ENCODE results near the gene TCF25. TPM values are rescaled to one million over a fixed set of nuclear protein-coding genes. Genes with fewer than 3 reads are reported as not detected.

Gene TCF25
- total and polyA plus RNA-seq, 10 donors: 113 to 412 (median 251) TPM

DNA sequence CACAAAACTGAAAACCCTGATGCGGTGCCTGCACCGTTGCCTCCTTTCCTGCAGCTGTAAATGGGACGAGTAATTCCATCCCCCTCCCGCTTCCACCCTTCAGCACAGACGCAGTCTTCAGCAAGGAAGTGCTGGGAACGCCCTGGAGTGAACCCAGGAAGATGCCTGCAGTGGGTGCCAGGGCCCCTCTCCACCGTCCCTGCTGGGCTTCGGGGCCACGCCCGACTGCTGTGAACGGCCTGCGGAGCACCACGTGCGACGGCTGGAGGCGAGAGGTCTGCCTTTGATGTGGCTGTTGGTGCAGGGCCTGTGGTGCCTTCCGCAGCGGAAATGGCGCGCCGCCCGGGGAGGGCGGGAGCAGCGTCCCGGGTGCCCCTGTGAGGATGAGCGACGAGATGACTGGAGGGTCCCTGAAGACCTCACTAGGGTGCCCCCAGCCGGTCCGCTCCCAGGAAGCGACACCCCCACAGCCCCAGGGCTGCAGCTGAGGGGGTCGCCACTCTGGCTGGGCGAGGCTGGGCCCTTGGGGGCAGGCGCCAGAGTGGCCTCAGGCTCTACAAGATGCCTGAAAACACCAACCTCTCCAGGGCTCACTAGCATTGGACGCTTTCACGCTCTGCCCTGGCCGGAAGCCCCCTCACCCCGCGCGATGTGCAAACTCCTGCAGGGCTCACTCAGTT, 44.5 kb downstream of the TCF25 start:
- no peaks in the 10 kb centered on the region for H3K9me3 ChIP-seq
- H3K27me3 ChIP-seq (replicated peaks in 1 of 7): peaks cover 0 to 58% (median 42%) of the 10 kb centered on the region in 7 donors
- TF ChIP-seq POLR2A (IDR thresholded peaks at IDR 0.05): no peak
- no peak for TF ChIP-seq CTCF (IDR thresholded peaks at IDR 0.05 in 8 of 11, conservative IDR thresholded peaks at IDR 0.05 in 3 of 11)
- TF ChIP-seq POLR2AphosphoS5 (IDR thresholded peaks at IDR 0.05): peak; percentile 90 to 92 (median 91)
- peak overlapping the region in 6 of 8 donors; percentile 19 to 69 (median 50) for H3K27ac ChIP-seq
- peak overlapping the region; percentile 9 to 64 (median 34) for H3K4me3 ChIP-seq
- H3K4me1 ChIP-seq: peaks cover 29 to 61% (median 52%) of the 10 kb centered on the region in 6 donors
- DNase-seq: peak; percentile 94
- intact Hi-C loops (cut with DNase I; ENCODE audit: low total_unique reads): no loop called here
- 0 to 1% (median 1%) methylated on average over 9 to 39 of the region's 39 CpGs for WGBS, 5 donors
- peaks cover 0 to 8% (median 0%) of the 10 kb centered on the region in 6 donors for H3K36me3 ChIP-seq

GRCh38 chr16:89918453-89919347, 45.3 kb downstream of the TCF25 start, which contains the start of gene MC1R:
MC1R (plus strand) TSS chr16:89918862; CDS start chr16:89919259, 397 bp downstream.
- peak within 1 kb of the TSS; percentile 9 to 64 (median 34) for H3K4me3 ChIP-seq
- WGBS, 5 donors: 6 to 9% (median 8%) methylated on average over 17 to 23 of the region's 23 CpGs
- no peaks in the 10 kb centered on the region for H3K9me3 ChIP-seq
- H3K36me3 ChIP-seq: peaks cover 0 to under 1% (median 0%) of the 10 kb centered on the region in 6 donors
- peak within 1 kb of the TSS in 6 of 8 donors; percentile 19 to 69 (median 50) for H3K27ac ChIP-seq
- no peak for DNase-seq
- TF ChIP-seq POLR2A (IDR thresholded peaks at IDR 0.05): no peak
- TF ChIP-seq CTCF (IDR thresholded peaks at IDR 0.05 in 8 of 11, conservative IDR thresholded peaks at IDR 0.05 in 3 of 11): peak in 7 of 11 experiments; percentile 32 to 64 (median 43)
- peak in 1 of 3 donors; percentile 21 for TF ChIP-seq POLR2AphosphoS5 (IDR thresholded peaks at IDR 0.05)
- H3K27me3 ChIP-seq (replicated peaks in 1 of 7): peaks cover 0 to 66% (median 50%) of the 10 kb centered on the region in 7 donors
- intact Hi-C loops (cut with DNase I; ENCODE audit: low total_unique reads): no loop called here
- H3K4me1 ChIP-seq: peaks cover 33 to 69% (median 59%) of the 10 kb centered on the region in 6 donors

DNA sequence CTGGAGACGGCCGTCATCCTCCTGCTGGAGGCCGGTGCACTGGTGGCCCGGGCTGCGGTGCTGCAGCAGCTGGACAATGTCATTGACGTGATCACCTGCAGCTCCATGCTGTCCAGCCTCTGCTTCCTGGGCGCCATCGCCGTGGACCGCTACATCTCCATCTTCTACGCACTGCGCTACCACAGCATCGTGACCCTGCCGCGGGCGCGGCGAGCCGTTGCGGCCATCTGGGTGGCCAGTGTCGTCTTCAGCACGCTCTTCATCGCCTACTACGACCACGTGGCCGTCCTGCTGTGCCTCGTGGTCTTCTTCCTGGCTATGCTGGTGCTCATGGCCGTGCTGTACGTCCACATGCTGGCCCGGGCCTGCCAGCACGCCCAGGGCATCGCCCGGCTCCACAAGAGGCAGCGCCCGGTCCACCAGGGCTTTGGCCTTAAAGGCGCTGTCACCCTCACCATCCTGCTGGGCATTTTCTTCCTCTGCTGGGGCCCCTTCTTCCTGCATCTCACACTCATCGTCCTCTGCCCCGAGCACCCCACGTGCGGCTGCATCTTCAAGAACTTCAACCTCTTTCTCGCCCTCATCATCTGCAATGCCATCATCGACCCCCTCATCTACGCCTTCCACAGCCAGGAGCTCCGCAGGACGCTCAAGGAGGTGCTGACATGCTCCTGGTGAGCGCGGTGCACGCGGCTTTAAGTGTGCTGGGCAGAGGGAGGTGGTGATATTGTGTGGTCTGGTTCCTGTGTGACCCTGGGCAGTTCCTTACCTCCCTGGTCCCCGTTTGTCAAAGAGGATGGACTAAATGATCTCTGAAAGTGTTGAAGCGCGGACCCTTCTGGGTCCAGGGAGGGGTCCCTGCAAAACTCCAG, 46.4 kb downstream of the TCF25 start:
- no peak for DNase-seq
- intact Hi-C loops (cut with DNase I; ENCODE audit: low total_unique reads): no loop called here
- Histone ChIP-seq H3K4me3 (no peak overlapping the region), H3K36me3 (no peaks in the 10 kb centered on the region), H3K27ac (no peak overlapping the region), H3K4me1 (peaks cover 34 to 79% (median 70%) of the 10 kb centered on the region in 6 donors), H3K9me3 (no peaks in the 10 kb centered on the region), H3K27me3 (replicated peaks in 1 of 7) (peaks cover under 1 to 77% (median 61%) of the 10 kb centered on the region in 7 donors)
- 86 to 94% (median 91%) methylated on average over 47 to 52 of the region's 52 CpGs for WGBS, 5 donors
- TF ChIP-seq POLR2AphosphoS5 (IDR thresholded peaks at IDR 0.05): peak in 1 of 3 donors; percentile 40
- no peak for TF ChIP-seq POLR2A (IDR thresholded peaks at IDR 0.05)

DNA sequence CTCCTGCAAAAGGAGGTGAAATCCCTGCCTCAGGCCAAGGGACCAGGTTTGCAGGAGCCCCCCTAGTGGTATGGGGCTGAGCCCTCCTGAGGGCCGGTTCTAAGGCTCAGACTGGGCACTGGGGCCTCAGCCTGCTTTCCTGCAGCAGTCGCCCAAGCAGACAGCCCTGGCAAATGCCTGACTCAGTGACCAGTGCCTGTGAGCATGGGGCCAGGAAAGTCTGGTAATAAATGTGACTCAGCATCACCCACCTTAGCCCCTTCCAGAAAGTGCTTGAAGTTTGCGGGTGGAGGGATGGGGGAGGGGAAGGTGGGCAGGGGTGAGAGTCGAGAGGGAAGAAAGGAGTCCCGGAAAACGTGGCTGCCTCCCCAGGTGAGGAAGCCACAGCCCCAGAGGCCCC, 47.3 kb downstream of the TCF25 start:
- peaks cover 37 to 89% (median 80%) of the 10 kb centered on the region in 6 donors for H3K4me1 ChIP-seq
- no peak for TF ChIP-seq POLR2A (IDR thresholded peaks at IDR 0.05)
- TF ChIP-seq POLR2AphosphoS5 (IDR thresholded peaks at IDR 0.05): no peak
- TF ChIP-seq CTCF (IDR thresholded peaks at IDR 0.05 in 8 of 11, conservative IDR thresholded peaks at IDR 0.05 in 3 of 11): no peak
- peaks cover 3 to 86% (median 70%) of the 10 kb centered on the region in 7 donors for H3K27me3 ChIP-seq (replicated peaks in 1 of 7)
- no peaks in the 10 kb centered on the region for H3K9me3 ChIP-seq
- intact Hi-C loops (cut with DNase I; ENCODE audit: low total_unique reads): no loop called here
- H3K4me3 ChIP-seq: no peak overlapping the region
- no peak for DNase-seq
- no peaks in the 10 kb centered on the region for H3K36me3 ChIP-seq
- peak overlapping the region in 2 of 8 donors; percentile 81 to 84 for H3K27ac ChIP-seq
- 23 to 38% (median 27%) methylated on average over 5 to 6 of the region's 6 CpGs for WGBS, 5 donors

Measured in spleen (tissue), 11 donors.